OCI-LY1 (cell line): ENCODE results near the gene ZNF239.
"Not testable (repeated sequence)": the region's sequence is repeated elsewhere in the genome, so short reads cannot be mapped to it uniquely, and the experiment has no call there.

Source experiments
- CTCF ChIP-seq: fragments of 200-600 bp; sonication (generic), shearing (Covaris generic); IDR thresholded peaks from 2 replicates; pipeline ENCODE4 v1.5.1; 2017; ENCODE audit warnings: mild to moderate bottlenecking, antibody characterized with exemption, low read length, moderate library complexity, mixed read lengths
- EZH2 ChIP-seq: fragments of 200-600 bp; sonication (generic), shearing (Covaris generic); IDR thresholded peaks from 2 replicates; pipeline ENCODE4 v1.8.0; 2017; ENCODE audit warnings: borderline replicate concordance, mixed run types, mild to moderate bottlenecking, antibody characterized with exemption, low read length, moderate library complexity, mixed read lengths

GRCh38 chr10:43586730-43587115 is 12.3 kb upstream of the ZNF239 start:
- not testable (repeated sequence) for TF ChIP-seq CTCF, EZH2
